Measurements from ENCODE around the gene NPR3.

The NPR3 gene

DNA sequence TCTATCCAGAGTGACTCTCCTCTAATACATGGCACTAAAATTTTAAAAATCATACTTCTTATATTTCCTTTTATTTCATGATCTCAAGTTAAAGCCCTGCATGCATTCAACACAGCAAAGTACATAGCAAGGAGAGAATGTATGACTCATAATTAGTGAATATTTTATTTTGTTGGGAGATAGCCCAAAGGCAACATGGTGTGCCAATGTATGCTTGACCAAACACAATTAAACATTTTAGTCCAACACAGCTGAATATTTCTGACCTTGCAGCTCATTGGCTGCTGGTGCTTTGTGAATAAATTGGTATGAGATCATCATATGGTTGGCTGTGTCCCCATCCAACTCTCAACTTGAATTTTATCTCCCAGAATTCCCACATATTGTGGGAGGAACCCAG is 103.5 kb downstream of the NPR3 start:
- DNase-seq: no peak

GRCh38 chr5:32827981-32828380 is 116.9 kb downstream of the NPR3 start:
- no peak for DNase-seq

- no peak for DNase-seq
These were observed 117.4 kb downstream of the NPR3 start for GRCh38 chr5:32828492-32828891.

- DNase-seq: no peak
These were observed 120.5 kb downstream of the NPR3 start for GRCh38 chr5:32831624-32832023.

DNA sequence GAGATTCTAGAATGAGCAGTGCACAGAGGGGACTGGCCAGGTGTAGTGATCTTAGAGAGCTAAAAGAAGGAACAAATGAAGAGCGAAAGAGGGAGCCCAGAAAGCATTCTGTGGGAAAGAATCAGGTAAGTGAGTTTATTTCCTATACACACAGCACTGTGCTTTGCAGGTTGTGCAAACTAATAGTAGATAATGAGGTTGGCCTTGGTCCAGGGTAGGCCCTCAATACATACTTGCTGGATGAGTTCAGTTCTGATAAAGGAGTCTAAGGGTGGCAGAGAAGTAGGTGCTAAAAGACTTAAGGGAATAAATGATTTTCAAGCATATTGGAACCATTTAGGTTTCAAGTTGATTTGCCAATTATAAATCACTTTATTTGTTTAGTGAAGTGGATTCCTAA is 122.0 kb downstream of the NPR3 start:
- DNase-seq: no peak

DNA sequence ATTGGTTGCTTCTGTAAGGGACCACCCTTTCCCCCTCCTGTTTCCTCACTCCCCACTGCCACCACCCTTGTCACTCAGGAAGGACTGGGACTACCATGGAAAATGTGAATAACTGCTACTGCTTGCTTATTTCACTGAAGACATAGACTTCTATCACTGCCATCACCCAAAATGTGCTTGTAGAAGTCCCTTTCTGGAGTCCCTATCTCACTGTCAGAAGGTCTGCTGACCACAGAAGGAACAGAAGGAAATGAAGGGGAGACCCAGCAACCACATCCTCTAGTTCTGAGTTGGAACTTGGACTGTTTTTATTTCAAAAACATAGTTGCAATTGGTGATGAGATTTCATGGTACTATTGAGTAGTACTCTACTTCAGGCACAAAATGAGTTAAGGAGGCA is 122.5 kb downstream of the NPR3 start:
- no peak for DNase-seq

- no peak for DNase-seq
These were observed 123.1 kb downstream of the NPR3 start for GRCh38 chr5:32834251-32834650.

- DNase-seq: no peak
These were observed 125.1 kb downstream of the NPR3 start for GRCh38 chr5:32836176-32836575.

GRCh38 chr5:32837211-32837610 is 126.1 kb downstream of the NPR3 start:
- DNase-seq: no peak

DNA sequence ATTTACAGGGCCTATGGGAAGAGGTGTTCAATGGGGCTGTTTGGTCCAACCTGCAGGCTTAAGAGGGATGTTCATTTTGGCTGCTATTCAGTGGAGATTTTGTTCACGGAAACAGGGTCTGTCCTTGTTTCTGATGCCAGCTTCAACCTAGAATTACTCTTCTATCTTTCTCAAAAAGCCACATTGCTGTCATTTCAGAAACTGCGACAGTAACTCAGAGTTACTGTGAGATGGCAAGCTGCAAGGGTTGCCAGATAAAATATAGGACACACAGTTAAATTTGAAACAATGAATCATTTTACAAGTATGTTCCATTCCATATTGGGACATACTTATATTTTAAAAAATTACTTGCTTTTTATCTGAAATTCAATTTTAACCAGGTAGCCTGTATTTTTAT is 128.0 kb downstream of the NPR3 start:
- no peak for DNase-seq

DNA sequence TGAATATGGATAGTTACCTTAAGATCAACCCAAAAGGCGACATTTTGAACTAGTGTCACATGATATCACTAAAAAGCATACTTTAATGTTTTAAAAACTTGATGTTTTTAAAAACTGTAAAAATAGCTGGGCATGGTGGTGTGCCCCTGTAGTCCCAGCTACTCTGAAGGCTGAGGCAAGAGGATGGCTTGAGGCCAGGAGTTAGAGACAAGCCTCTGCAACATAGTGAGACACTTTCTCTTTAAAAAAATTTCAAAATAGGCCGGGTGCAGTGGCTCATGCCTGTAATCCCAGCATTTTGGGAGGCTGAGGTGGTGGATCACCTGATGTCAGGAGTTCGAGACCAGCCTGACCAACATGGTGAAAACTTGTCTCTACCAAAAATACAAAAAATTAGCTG is 129.5 kb downstream of the NPR3 start:
- DNase-seq: no peak
